ENCODE results near the gene NANOS1. TPM values are rescaled to one million over a fixed set of nuclear protein-coding genes. Genes with fewer than 3 reads are reported as not detected.

NANOS1 gene
- total and polyA plus RNA-seq, 2 experiments from 2014 or later = 1.6 to 2.9 TPM

DNA sequence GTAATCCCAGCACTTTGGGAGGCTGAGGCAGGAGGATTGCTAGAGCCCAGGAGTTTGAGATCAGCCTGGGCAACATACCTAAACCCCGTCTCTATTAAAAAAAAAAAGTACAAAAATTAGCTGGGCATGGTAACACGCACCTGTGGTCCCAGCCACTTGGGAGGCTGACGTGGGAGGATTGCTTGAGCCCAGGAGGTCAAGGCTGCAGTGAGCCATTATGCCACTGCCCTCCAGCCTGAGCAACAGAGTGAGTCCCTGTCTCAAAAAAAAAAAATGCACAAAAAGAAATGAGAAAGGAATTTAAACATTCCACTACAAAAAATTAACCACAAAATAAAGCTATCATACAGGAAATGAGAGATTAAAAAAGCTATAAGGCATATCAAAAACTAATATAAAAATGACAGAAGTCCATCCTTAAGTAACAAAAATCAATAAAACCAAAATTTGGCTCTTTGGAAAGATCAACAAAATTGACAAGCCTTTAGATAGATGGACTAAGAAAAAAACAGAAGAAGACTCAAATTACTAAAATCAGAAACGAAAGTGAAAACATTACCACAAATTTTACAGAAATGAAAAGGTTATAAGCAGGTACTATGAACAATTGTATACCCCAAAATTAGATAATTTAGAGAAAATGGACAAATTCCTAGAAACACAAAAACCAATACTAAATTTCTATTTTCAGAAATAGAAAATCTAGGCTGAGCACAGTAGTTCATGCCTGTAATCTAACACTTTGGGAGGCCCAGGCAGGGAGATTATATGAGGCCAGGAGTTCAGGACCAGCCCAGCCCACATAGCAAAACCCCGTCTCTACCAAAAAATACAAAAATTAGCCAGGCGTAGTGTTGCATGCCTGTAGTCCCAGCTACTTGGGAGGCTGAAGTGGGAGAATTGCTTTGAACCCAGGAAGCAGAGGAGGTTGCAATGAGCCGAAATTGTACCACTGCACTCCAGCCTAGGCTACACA lies 42.4 kb upstream of the NANOS1 start:
- Histone ChIP-seq H3K27me3 (ENCODE audit: insufficient read depth) (no peaks in the 10 kb centered on the region), H4K20me1 (replicated peaks; ENCODE audit: insufficient read depth) (no peaks in the 10 kb centered on the region), H3F3A (replicated peaks; ENCODE audit: low read depth) (no peaks in the 10 kb centered on the region), H3K4me3 (no peak overlapping the region), H2AFZ (no peak overlapping the region), H3K4me2 (no peak overlapping the region), H3K27ac (ENCODE audit: low read depth) (no peak overlapping the region), H3K36me3 (ENCODE audit: insufficient read depth) (no peaks in the 10 kb centered on the region), H3K9me2 (ENCODE audit: insufficient read depth) (peaks cover 3% of the 10 kb centered on the region; the same call in 1 of the 2 replicates), H3K4me1 (ENCODE audit: insufficient read depth) (peaks cover 6% of the 10 kb centered on the region; the same call in 1 of the 2 replicates), H3K79me2 (replicated peaks; ENCODE audit: insufficient read depth) (no peaks in the 10 kb centered on the region)
- ATAC-seq = no peak
- Mint-ChIP-seq H3K27me3 (ENCODE audit: insufficient read depth, low read depth, poor library complexity) (peaks cover 11% of the 10 kb centered on the region), H3K36me3 (ENCODE audit: low read depth) (peaks cover 11% of the 10 kb centered on the region), H3K4me3 (no peak overlapping the region), H3K27ac (no peak overlapping the region), H3K9me3 (peaks cover 17% of the 10 kb centered on the region; the same call in 2 of the 3 replicates), H3K4me1 (peaks cover 7% of the 10 kb centered on the region)
- DNase-seq (ENCODE audit: low spot score) = no peak
- no peak for TF ChIP-seq ETS1 (IDR thresholded peaks at IDR 0.05)

GRCh38 chr10:118990326-118990725 lies 39.2 kb upstream of the NANOS1 start:
- Histone ChIP-seq H3K27ac (ENCODE audit: low read depth) (no peak overlapping the region), H3K79me2 (replicated peaks; ENCODE audit: insufficient read depth) (no peaks in the 10 kb centered on the region), H3K9me2 (ENCODE audit: insufficient read depth) (no peaks in the 10 kb centered on the region; the same call in 1 of the 2 replicates), H2AFZ (no peak overlapping the region), H3K4me2 (no peak overlapping the region), H3F3A (replicated peaks; ENCODE audit: low read depth) (no peaks in the 10 kb centered on the region), H3K4me1 (ENCODE audit: insufficient read depth) (no peaks in the 10 kb centered on the region), H3K36me3 (ENCODE audit: insufficient read depth) (no peaks in the 10 kb centered on the region), H3K4me3 (no peak overlapping the region), H4K20me1 (replicated peaks; ENCODE audit: insufficient read depth) (no peaks in the 10 kb centered on the region), H3K27me3 (ENCODE audit: insufficient read depth) (no peaks in the 10 kb centered on the region)
- Mint-ChIP-seq H3K4me3 (no peak overlapping the region), H3K4me1 (no peaks in the 10 kb centered on the region), H3K27me3 (ENCODE audit: insufficient read depth, low read depth, poor library complexity) (peaks cover 6% of the 10 kb centered on the region), H3K27ac (no peak overlapping the region), H3K9me3 (peaks cover 8% of the 10 kb centered on the region; the same call in 2 of the 3 replicates), H3K36me3 (ENCODE audit: low read depth) (peaks cover 4% of the 10 kb centered on the region; the same call in 1 of the 3 replicates)
- DNase-seq (ENCODE audit: low spot score) (no peak), ATAC-seq (no peak)
- TF ChIP-seq, protein P1, sequence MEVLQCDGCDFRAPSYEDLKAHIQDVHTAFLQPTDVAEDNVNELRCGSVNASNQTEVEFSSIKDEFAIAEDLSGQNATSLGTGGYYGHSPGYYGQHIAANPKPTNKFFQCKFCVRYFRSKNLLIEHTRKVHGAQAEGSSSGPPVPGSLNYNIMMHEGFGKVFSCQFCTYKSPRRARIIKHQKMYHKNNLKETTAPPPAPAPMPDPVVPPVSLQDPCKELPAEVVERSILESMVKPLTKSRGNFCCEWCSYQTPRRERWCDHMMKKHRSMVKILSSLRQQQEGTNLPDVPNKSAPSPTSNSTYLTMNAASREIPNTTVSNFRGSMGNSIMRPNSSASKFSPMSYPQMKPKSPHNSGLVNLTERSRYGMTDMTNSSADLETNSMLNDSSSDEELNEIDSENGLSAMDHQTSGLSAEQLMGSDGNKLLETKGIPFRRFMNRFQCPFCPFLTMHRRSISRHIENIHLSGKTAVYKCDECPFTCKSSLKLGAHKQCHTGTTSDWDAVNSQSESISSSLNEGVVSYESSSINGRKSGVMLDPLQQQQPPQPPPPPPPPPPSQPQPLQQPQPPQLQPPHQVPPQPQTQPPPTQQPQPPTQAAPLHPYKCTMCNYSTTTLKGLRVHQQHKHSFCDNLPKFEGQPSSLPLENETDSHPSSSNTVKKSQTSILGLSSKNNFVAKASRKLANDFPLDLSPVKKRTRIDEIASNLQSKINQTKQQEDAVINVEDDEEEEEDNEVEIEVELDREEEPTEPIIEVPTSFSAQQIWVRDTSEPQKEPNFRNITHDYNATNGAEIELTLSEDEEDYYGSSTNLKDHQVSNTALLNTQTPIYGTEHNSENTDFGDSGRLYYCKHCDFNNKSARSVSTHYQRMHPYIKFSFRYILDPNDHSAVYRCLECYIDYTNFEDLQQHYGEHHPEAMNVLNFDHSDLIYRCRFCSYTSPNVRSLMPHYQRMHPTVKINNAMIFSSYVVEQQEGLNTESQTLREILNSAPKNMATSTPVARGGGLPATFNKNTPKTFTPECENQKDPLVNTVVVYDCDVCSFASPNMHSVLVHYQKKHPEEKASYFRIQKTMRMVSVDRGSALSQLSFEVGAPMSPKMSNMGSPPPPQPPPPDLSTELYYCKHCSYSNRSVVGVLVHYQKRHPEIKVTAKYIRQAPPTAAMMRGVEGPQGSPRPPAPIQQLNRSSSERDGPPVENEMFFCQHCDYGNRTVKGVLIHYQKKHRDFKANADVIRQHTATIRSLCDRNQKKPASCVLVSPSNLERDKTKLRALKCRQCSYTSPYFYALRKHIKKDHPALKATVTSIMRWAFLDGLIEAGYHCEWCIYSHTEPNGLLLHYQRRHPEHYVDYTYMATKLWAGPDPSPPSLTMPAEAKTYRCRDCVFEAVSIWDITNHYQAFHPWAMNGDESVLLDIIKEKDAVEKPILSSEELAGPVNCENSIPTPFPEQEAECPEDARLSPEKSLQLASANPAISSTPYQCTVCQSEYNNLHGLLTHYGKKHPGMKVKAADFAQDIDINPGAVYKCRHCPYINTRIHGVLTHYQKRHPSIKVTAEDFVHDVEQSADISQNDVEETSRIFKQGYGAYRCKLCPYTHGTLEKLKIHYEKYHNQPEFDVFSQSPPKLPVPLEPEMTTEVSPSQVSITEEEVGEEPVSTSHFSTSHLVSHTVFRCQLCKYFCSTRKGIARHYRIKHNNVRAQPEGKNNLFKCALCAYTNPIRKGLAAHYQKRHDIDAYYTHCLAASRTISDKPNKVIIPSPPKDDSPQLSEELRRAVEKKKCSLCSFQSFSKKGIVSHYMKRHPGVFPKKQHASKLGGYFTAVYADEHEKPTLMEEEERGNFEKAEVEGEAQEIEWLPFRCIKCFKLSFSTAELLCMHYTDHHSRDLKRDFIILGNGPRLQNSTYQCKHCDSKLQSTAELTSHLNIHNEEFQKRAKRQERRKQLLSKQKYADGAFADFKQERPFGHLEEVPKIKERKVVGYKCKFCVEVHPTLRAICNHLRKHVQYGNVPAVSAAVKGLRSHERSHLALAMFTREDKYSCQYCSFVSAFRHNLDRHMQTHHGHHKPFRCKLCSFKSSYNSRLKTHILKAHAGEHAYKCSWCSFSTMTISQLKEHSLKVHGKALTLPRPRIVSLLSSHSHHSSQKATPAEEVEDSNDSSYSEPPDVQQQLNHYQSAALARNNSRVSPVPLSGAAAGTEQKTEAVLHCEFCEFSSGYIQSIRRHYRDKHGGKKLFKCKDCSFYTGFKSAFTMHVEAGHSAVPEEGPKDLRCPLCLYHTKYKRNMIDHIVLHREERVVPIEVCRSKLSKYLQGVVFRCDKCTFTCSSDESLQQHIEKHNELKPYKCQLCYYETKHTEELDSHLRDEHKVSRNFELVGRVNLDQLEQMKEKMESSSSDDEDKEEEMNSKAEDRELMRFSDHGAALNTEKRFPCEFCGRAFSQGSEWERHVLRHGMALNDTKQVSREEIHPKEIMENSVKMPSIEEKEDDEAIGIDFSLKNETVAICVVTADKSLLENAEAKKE (CRISPR knock-in tag; IDR thresholded peaks at IDR 0.05) = no peak
- TF ChIP-seq NANOG (IDR thresholded peaks at IDR 0.05; ENCODE audit: borderline replicate concordance) (no peak), STAT1 (IDR thresholded peaks at IDR 0.05; ENCODE audit: unreplicated experiment) (no peak), ZNF331 (CRISPR knock-in tag; IDR thresholded peaks at IDR 0.05; ENCODE audit: low read depth) (no peak)
- TF ChIP-seq, protein P2, sequence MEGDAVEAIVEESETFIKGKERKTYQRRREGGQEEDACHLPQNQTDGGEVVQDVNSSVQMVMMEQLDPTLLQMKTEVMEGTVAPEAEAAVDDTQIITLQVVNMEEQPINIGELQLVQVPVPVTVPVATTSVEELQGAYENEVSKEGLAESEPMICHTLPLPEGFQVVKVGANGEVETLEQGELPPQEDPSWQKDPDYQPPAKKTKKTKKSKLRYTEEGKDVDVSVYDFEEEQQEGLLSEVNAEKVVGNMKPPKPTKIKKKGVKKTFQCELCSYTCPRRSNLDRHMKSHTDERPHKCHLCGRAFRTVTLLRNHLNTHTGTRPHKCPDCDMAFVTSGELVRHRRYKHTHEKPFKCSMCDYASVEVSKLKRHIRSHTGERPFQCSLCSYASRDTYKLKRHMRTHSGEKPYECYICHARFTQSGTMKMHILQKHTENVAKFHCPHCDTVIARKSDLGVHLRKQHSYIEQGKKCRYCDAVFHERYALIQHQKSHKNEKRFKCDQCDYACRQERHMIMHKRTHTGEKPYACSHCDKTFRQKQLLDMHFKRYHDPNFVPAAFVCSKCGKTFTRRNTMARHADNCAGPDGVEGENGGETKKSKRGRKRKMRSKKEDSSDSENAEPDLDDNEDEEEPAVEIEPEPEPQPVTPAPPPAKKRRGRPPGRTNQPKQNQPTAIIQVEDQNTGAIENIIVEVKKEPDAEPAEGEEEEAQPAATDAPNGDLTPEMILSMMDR (conservative IDR thresholded peaks at IDR 0.05; ENCODE audit: low read depth in 2 of 2) = no peak
- TF ChIP-seq, protein P3, sequence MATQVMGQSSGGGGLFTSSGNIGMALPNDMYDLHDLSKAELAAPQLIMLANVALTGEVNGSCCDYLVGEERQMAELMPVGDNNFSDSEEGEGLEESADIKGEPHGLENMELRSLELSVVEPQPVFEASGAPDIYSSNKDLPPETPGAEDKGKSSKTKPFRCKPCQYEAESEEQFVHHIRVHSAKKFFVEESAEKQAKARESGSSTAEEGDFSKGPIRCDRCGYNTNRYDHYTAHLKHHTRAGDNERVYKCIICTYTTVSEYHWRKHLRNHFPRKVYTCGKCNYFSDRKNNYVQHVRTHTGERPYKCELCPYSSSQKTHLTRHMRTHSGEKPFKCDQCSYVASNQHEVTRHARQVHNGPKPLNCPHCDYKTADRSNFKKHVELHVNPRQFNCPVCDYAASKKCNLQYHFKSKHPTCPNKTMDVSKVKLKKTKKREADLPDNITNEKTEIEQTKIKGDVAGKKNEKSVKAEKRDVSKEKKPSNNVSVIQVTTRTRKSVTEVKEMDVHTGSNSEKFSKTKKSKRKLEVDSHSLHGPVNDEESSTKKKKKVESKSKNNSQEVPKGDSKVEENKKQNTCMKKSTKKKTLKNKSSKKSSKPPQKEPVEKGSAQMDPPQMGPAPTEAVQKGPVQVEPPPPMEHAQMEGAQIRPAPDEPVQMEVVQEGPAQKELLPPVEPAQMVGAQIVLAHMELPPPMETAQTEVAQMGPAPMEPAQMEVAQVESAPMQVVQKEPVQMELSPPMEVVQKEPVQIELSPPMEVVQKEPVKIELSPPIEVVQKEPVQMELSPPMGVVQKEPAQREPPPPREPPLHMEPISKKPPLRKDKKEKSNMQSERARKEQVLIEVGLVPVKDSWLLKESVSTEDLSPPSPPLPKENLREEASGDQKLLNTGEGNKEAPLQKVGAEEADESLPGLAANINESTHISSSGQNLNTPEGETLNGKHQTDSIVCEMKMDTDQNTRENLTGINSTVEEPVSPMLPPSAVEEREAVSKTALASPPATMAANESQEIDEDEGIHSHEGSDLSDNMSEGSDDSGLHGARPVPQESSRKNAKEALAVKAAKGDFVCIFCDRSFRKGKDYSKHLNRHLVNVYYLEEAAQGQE (IDR thresholded peaks at IDR 0.05; ENCODE audit: unreplicated experiment) = no peak

All from GM23338 (cell line).